GM19193 (cell line): ENCODE data around the gene ZNF223.

Experiments
- POLR2A ChIP-seq: IDR thresholded peaks from 4 replicates; pipeline ENCODE4 v1.6.1; 2011; ENCODE audit not compliant: insufficient read depth, insufficient read length; ENCODE audit errors: extremely low read depth

The ZNF223 gene

GRCh38 chr19:44050740-44051649 is 841 bp upstream of the ZNF223 start:
- TF ChIP-seq POLR2A, result no peak

DNA sequence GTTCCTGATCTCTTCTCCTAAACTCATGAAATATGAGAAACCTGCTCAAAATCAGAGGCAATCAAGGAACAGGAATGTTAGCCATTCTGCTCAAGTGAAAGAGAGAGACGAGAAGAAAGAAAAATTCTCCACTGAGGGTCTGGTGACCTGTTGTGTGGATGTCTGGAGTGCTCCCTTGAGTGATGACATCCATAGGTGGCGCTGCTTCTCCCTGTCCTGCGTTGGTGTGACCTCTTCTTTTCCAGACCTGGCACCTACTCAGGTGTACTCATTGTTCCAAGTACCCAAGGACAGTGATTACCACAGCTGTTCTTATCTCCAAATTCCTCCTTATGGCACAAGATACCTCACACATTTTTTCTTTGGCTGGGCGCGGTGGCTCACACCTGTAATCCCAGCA is 4.0 kb downstream of the ZNF223 start:
- no peak for TF ChIP-seq POLR2A

DNA sequence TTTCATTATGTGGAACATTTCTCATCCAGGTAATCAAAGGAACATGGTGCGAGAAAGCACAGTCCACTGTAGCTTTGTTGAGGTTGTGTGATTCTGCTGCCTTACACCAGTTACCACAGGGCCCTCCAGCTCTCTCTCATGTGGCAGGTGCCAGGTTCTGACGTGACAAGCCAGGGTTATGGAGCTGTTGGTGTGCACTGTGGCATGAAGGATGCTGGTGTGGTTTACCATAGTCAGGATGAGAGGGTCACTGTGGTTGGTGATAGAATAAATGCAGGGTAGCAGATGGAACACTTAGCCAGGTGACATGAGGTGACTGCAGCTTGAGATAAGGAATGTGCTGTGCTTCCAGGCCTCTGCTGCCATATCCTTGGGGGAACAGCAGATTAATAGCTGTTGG is 7.4 kb downstream of the ZNF223 start:
- TF ChIP-seq POLR2A, result no peak

DNA sequence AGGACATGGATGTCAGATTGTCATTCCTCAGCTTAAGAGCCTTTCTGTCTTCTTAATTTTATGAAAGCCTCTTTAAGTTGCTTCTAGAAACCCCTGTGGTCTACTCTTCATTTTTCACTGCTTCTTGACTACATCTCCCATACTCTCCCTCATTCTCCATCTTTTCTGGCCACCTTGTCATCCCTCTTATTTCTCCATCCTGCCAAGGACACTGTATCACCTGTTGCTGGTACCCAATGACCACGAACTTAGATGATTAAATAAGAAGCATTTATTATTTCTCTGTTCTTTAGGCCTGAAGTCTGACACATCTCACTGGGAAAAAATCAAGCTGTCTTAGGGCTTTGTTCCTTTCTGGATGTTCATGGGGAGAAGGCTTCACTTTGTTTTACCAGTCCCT is 9.2 kb downstream of the ZNF223 start:
- no peak for TF ChIP-seq POLR2A

- no peak for TF ChIP-seq POLR2A
These were observed 14.5 kb downstream of the ZNF223 start for GRCh38 chr19:44066305-44066704.

- no peak for TF ChIP-seq POLR2A
These were observed 17.6 kb downstream of the ZNF223 start for GRCh38 chr19:44069415-44069814.

DNA sequence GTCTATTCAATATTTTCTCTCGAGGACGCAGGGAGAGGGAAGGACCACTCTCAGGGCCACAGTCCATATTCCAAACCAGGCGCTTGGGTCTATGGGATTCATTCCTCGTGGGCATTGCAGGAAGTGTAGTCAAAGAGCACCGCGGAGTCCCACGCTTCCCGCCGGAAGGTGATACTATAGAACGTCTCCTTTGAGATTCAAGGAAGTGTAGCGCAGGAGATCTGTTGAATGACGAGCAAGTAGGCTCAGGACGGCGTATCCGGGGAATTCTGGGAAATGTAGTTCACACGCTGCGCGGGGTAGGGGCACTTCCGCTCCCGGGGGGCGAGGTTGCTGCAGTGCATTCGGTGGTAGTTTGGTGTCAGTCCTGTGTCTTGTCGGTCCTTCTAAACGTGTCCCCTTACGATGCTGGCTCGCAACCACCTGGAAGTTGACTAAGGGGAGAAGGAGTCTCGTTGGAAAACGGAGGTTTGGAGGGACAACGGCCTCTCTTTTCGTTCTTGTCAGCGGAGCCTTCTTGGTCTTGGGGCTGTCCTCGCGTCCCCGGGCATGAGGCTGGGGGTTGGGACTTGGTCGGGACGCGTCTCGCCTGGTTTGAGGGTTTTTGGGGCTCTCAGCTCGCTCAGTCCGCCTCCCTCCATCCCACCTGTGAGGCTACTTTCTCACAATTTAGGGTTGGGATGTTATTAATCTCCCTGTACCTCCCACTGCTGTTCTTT is 20.1 kb downstream of the ZNF223 start, which contains the start of gene ZNF284:
Gene ZNF284 (plus strand): TSS at position 336 of the 719 bp plus-strand sequence. CDS start 4,231 bp downstream, outside the sequence.
- TF ChIP-seq POLR2A, result peak; percentile 59

GRCh38 chr19:44072543-44073401 is 20.9 kb downstream of the ZNF223 start:
- no peak for TF ChIP-seq POLR2A

- no peak for TF ChIP-seq POLR2A
These were observed 24.5 kb downstream of the ZNF223 start for GRCh38 chr19:44076325-44076724.

DNA sequence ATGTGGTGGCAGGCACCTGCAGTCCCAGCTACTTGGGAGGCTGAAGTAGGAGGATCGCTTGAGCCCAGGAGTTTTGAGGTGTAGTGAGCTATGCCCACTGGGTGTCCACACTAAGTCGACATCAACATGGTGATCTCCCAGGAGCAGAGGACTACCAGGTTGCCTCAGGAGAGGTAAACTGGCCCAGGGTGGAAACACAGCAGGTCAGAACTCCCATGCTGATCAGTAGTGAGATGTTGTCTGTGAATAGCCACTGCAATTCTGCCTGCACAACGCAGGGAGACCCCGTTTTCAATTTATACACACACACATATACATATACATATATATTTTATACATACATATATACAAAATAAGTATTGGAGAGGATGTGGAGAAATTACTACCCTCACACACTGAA is 40.3 kb downstream of the ZNF223 start:
- TF ChIP-seq POLR2A, result no peak

GRCh38 chr19:44093931-44094765 is 42.3 kb downstream of the ZNF223 start, which contains the start of gene ZNF224:
Gene ZNF224, plus strand, starts transcription at chr19:44094361. Its CDS starts 3,513 bp downstream, at chr19:44097874.
- peak; percentile 52 for TF ChIP-seq POLR2A

DNA sequence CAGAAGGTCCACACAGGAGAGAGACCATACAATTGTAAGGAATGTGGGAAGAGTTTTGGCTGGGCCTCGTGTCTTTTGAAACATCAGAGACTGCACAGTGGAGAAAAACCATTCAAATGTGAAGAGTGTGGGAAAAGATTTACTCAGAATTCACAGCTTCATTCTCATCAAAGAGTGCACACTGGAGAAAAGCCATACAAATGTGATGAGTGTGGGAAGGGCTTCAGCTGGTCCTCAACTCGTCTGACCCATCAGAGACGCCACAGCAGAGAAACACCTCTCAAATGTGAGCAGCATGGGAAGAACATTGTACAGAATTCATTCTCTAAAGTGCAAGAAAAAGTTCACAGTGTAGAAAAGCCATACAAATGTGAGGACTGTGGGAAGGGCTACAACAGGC is 55.9 kb downstream of the ZNF223 start:
- TF ChIP-seq POLR2A, result no peak

DNA sequence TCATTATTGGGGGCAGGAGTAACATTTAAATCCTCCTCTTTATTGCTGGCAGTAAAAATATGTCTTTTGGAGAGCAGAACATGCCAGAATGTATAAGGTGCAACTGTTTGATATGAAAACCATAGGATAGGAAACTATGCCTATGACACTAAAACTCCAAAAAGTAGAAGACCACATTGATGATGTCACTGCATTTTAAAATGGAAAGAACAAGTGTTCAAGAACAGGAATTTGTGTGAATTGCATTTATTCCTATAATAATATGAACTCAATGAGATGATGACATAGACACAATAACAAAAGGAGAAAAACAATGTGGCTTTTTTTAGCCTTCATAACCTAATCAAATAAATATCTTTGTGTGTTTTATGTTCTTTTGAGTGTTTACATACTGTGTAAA is 57.6 kb downstream of the ZNF223 start:
- TF ChIP-seq POLR2A, result no peak
